ENCODE measurements around the gene FAM20C. TPM values are rescaled to one million over a fixed set of nuclear protein-coding genes. Genes with fewer than 3 reads are reported as not detected.
A peak's percentile ranks its signal among the peaks of the same experiment; 100 is the strongest.

Gene FAM20C
- total RNA-seq, 3 donors from 2014 or later (not counting 1 experiment from before 2014, with no cell fraction given) = 1.2 to 8.6 (median 3.9) TPM

GRCh38 chr7:144454-144826, 47.9 kb upstream of the FAM20C start:
- Mint-ChIP-seq H3K9me3 (no peaks in the 10 kb centered on the region), H3K36me3 (no peaks in the 10 kb centered on the region), H3K27ac (no peak overlapping the region), H3K27me3 (ENCODE audit: low read depth in 2 of 2) (peaks cover 0 to 3% of the 10 kb centered on the region in 2 donors), H3K4me1 (peaks cover 6 to 12% of the 10 kb centered on the region in 2 donors), H3K4me3 (no peak overlapping the region)
- ATAC-seq = no peak
- H3K27me3 ChIP-seq (ENCODE audit: control insufficient read depth, insufficient read depth, low read length) = no peaks in the 10 kb centered on the region
- TF ChIP-seq, protein P1, sequence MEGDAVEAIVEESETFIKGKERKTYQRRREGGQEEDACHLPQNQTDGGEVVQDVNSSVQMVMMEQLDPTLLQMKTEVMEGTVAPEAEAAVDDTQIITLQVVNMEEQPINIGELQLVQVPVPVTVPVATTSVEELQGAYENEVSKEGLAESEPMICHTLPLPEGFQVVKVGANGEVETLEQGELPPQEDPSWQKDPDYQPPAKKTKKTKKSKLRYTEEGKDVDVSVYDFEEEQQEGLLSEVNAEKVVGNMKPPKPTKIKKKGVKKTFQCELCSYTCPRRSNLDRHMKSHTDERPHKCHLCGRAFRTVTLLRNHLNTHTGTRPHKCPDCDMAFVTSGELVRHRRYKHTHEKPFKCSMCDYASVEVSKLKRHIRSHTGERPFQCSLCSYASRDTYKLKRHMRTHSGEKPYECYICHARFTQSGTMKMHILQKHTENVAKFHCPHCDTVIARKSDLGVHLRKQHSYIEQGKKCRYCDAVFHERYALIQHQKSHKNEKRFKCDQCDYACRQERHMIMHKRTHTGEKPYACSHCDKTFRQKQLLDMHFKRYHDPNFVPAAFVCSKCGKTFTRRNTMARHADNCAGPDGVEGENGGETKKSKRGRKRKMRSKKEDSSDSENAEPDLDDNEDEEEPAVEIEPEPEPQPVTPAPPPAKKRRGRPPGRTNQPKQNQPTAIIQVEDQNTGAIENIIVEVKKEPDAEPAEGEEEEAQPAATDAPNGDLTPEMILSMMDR (IDR thresholded peaks at IDR 0.05) = no peak
- intact Hi-C loops (cut with micrococcal nuclease) = no loop called here
- 87% methylated on average over 14 of the region's 15 CpGs for WGBS (ENCODE audit: insufficient coverage)
- H3K36me3 ChIP-seq (ENCODE audit: control insufficient read depth, insufficient read depth, low read length) = no peaks in the 10 kb centered on the region
- no peak for DNase-seq
- H3K27ac ChIP-seq (ENCODE audit: low read length) = peak overlapping the region; percentile 17
- no peak overlapping the region for H3K4me3 ChIP-seq (ENCODE audit: low read length)
- peaks cover 14% of the 10 kb centered on the region for H3K4me1 ChIP-seq (ENCODE audit: control insufficient read depth, insufficient read depth, low read length)
- H3K9me3 ChIP-seq (ENCODE audit: control insufficient read depth, insufficient read depth, low read length) = no peaks in the 10 kb centered on the region

DNA sequence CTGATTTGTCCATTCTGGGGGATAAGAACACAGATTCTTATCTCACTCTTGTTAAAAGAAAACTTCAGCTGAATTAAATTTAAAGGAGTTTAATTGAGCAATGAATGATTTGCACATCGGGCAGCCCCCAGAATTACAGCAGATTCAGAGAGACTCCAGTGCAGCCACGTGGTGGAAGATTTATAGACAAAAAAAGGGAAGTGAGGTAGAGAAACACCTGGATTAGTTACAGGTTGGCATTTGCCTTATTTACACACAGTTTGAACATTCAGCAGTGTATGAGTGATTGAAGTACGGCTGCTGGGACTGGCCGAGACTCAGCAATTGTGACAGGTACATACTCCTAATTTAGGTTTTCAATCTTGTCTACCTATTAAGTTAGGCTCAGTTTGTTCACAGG, 46.5 kb upstream of the FAM20C start:
- H3K4me3 Mint-ChIP-seq = no peak overlapping the region
- H3K4me1 Mint-ChIP-seq = peaks cover 19 to 21% of the 10 kb centered on the region in 2 donors
- WGBS (ENCODE audit: insufficient coverage) = 41% methylated on average over 4 of the region's 4 CpGs
- no peaks in the 10 kb centered on the region for H3K36me3 Mint-ChIP-seq
- H3K27ac Mint-ChIP-seq = no peak overlapping the region
- DNase-seq = no peak
- no peak overlapping the region for H3K4me3 ChIP-seq (ENCODE audit: low read length)
- TF ChIP-seq, protein P1 (IDR thresholded peaks at IDR 0.05) = no peak
- H3K9me3 ChIP-seq (ENCODE audit: control insufficient read depth, insufficient read depth, low read length) = no peaks in the 10 kb centered on the region
- H3K4me1 ChIP-seq (ENCODE audit: control insufficient read depth, insufficient read depth, low read length) = peaks cover 25% of the 10 kb centered on the region
- no peaks in the 10 kb centered on the region for H3K36me3 ChIP-seq (ENCODE audit: control insufficient read depth, insufficient read depth, low read length)
- peaks cover 0 to 3% of the 10 kb centered on the region in 2 donors for H3K27me3 Mint-ChIP-seq (ENCODE audit: low read depth in 2 of 2)
- intact Hi-C loops (cut with micrococcal nuclease) = no loop called here
- no peak for ATAC-seq
- H3K27ac ChIP-seq (ENCODE audit: low read length) = no peak overlapping the region
- no peaks in the 10 kb centered on the region for H3K27me3 ChIP-seq (ENCODE audit: control insufficient read depth, insufficient read depth, low read length)
- no peaks in the 10 kb centered on the region for H3K9me3 Mint-ChIP-seq

DNA sequence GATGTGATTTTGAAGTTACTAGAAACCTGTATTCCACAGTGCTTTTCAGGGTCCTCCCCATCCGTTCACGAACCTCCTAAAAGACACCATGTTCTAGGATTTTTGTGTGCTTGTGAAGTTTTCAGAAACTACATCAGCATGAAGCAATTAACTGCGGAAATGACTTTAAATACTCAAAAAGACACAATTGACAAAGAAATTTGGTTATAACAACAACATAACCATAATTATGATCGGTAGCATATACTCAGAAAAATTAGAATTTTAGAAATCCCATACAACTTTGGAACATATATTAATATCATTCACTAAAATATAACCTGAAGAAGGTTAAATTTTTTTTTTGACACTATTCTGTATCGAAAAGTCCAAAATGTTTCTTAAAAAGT, 43.8 kb upstream of the FAM20C start:
- H3K4me1 Mint-ChIP-seq = peaks cover 20 to 21% of the 10 kb centered on the region in 2 donors
- Histone ChIP-seq H3K4me1 (ENCODE audit: control insufficient read depth, insufficient read depth, low read length) (peaks cover 22% of the 10 kb centered on the region), H3K27me3 (ENCODE audit: control insufficient read depth, insufficient read depth, low read length) (no peaks in the 10 kb centered on the region), H3K4me3 (ENCODE audit: low read length) (peak overlapping the region; percentile 60), H3K36me3 (ENCODE audit: control insufficient read depth, insufficient read depth, low read length) (no peaks in the 10 kb centered on the region), H3K27ac (ENCODE audit: low read length) (peak overlapping the region; percentile 96), H3K9me3 (ENCODE audit: control insufficient read depth, insufficient read depth, low read length) (no peaks in the 10 kb centered on the region)
- no peaks in the 10 kb centered on the region for H3K27me3 Mint-ChIP-seq (ENCODE audit: low read depth in 2 of 2)
- 40% methylated on average over 1 of the region's 5 CpGs for WGBS (ENCODE audit: insufficient coverage)
- DNase-seq (peak in 1 of 2 donors; percentile 14), ATAC-seq (no peak)
- H3K36me3 Mint-ChIP-seq = no peaks in the 10 kb centered on the region
- peak overlapping the region; percentile 92 for H3K4me3 Mint-ChIP-seq
- H3K27ac Mint-ChIP-seq = peak overlapping the region; percentile 93 to 99
- intact Hi-C loops (cut with micrococcal nuclease) = no loop called here
- H3K9me3 Mint-ChIP-seq = no peaks in the 10 kb centered on the region
- TF ChIP-seq, protein P1 (IDR thresholded peaks at IDR 0.05) = no peak

Measured in natural killer cell (primary cell).